Measurements from ENCODE around the gene FAM174B. TPM values are rescaled to one million over a fixed set of nuclear protein-coding genes. Genes with fewer than 3 reads are reported as not detected.

Gene FAM174B
- total RNA-seq, 2 donors from 2014 or later: 6.1 to 10.0 TPM

- no peaks in the 10 kb centered on the region for H3K27me3 ChIP-seq (replicated peaks; ENCODE audit: insufficient read depth)
- H3K4me1 ChIP-seq (ENCODE audit: control insufficient read depth in 1 of 2, low read depth in 2 of 2): no peaks in the 10 kb centered on the region
- no peak overlapping the region for H3K27ac ChIP-seq
- TF ChIP-seq, protein P1, sequence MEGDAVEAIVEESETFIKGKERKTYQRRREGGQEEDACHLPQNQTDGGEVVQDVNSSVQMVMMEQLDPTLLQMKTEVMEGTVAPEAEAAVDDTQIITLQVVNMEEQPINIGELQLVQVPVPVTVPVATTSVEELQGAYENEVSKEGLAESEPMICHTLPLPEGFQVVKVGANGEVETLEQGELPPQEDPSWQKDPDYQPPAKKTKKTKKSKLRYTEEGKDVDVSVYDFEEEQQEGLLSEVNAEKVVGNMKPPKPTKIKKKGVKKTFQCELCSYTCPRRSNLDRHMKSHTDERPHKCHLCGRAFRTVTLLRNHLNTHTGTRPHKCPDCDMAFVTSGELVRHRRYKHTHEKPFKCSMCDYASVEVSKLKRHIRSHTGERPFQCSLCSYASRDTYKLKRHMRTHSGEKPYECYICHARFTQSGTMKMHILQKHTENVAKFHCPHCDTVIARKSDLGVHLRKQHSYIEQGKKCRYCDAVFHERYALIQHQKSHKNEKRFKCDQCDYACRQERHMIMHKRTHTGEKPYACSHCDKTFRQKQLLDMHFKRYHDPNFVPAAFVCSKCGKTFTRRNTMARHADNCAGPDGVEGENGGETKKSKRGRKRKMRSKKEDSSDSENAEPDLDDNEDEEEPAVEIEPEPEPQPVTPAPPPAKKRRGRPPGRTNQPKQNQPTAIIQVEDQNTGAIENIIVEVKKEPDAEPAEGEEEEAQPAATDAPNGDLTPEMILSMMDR (IDR thresholded peaks at IDR 0.05): no peak
- no peaks in the 10 kb centered on the region for H3K36me3 ChIP-seq
- DNase-seq (ENCODE audit: low spot score): no peak
- no peak overlapping the region for H3K4me3 ChIP-seq
- ATAC-seq (ENCODE audit: insufficient number of reproducible peaks, low FRiP score, low read depth): no peak
- H3K9me3 ChIP-seq: no peaks in the 10 kb centered on the region
Observed at GRCh38 chr15:92586966-92587365, 68.6 kb downstream of the FAM174B start.

DNA sequence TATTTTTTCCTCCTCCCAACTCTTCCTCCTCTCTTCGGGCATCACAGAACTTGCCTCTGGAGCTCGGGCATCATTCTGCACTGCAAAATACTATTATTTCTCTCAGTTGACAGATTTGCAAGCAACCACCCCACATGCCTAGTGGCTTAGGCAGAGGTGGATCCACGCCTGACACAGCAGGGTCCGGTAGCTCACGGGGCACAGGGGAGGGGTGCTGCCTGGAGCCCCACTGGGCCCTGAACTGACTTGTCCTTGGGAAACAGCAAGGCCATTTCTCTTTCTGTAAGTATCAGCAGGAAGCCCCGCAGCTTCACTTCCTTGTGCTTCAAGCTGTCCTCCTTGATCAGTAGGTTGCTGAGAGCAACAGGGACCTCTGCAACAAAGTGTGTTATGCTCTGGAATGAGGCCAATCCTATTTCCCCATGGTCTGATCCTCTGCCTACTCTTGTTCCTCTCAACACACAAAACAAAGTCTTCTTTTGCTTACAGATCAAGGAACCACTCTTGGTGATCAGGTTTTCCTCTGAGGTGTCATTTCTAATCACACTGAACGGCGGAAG lies 69.1 kb downstream of the FAM174B start:
- no peak for ATAC-seq (ENCODE audit: insufficient number of reproducible peaks, low FRiP score, low read depth)
- Histone ChIP-seq H3K9me3 (no peaks in the 10 kb centered on the region), H3K4me3 (no peak overlapping the region), H3K27ac (no peak overlapping the region), H3K36me3 (no peaks in the 10 kb centered on the region), H3K4me1 (ENCODE audit: control insufficient read depth in 1 of 2, low read depth in 2 of 2) (no peaks in the 10 kb centered on the region), H3K27me3 (replicated peaks; ENCODE audit: insufficient read depth) (no peaks in the 10 kb centered on the region)
- no peak for DNase-seq (ENCODE audit: low spot score)
- TF ChIP-seq, protein P1 (IDR thresholded peaks at IDR 0.05): no peak

DNA sequence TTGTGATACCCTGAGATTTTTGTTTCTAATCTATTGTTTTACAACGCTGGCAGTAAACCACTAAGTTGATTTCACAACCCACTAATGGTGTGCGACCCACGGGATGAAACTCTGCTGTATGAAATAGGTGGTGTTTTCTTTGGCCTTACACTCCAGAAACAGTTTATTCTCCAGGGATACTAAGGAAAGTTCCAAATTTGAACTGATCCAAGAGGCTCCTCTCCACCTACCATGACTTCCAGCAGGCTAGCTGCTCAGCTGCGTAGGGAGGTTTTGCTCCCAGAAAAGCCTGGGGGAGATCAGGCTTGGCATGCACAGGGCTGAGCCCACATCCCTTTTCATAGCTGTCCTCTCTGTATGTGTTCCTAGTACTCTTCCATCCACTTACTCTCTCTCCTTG lies 71.5 kb downstream of the FAM174B start:
- ATAC-seq (ENCODE audit: insufficient number of reproducible peaks, low FRiP score, low read depth) (no peak), DNase-seq (ENCODE audit: low spot score) (no peak)
- no peaks in the 10 kb centered on the region for H3K27me3 ChIP-seq (replicated peaks; ENCODE audit: insufficient read depth)
- H3K27ac ChIP-seq: no peak overlapping the region
- TF ChIP-seq, protein P1 (IDR thresholded peaks at IDR 0.05): no peak
- H3K9me3 ChIP-seq: no peaks in the 10 kb centered on the region
- no peaks in the 10 kb centered on the region for H3K36me3 ChIP-seq
- H3K4me1 ChIP-seq (ENCODE audit: control insufficient read depth in 1 of 2, low read depth in 2 of 2): no peaks in the 10 kb centered on the region
- H3K4me3 ChIP-seq: no peak overlapping the region

GRCh38 chr15:92583096-92584034 lies 72.2 kb downstream of the FAM174B start:
- no peak for DNase-seq (ENCODE audit: low spot score)
- Histone ChIP-seq H3K4me1 (ENCODE audit: control insufficient read depth in 1 of 2, low read depth in 2 of 2) (no peaks in the 10 kb centered on the region), H3K36me3 (no peaks in the 10 kb centered on the region), H3K9me3 (no peaks in the 10 kb centered on the region), H3K27ac (no peak overlapping the region), H3K27me3 (replicated peaks; ENCODE audit: insufficient read depth) (no peaks in the 10 kb centered on the region), H3K4me3 (no peak overlapping the region)
- ATAC-seq (ENCODE audit: insufficient number of reproducible peaks, low FRiP score, low read depth): no peak
- TF ChIP-seq, protein P1 (IDR thresholded peaks at IDR 0.05): no peak

- TF ChIP-seq, protein P1 (IDR thresholded peaks at IDR 0.05): no peak
- ATAC-seq (ENCODE audit: insufficient number of reproducible peaks, low FRiP score, low read depth) (no peak), DNase-seq (ENCODE audit: low spot score) (no peak)
- Histone ChIP-seq H3K4me3 (no peak overlapping the region), H3K9me3 (no peaks in the 10 kb centered on the region), H3K4me1 (ENCODE audit: control insufficient read depth in 1 of 2, low read depth in 2 of 2) (no peaks in the 10 kb centered on the region), H3K27me3 (replicated peaks; ENCODE audit: insufficient read depth) (no peaks in the 10 kb centered on the region), H3K36me3 (no peaks in the 10 kb centered on the region), H3K27ac (no peak overlapping the region)
Observed at GRCh38 chr15:92582206-92582605, 73.4 kb downstream of the FAM174B start.

All from thoracic aorta (tissue), 2 donors.